H9 (cell line): ENCODE results near the gene VWC2L. TPM values are rescaled to one million over a fixed set of nuclear protein-coding genes. Genes with fewer than 3 reads are reported as not detected.

Experiments
- DNase-seq: peaks from one replicate; pipeline ENCODE4 v3.0.0-alpha.2; 2017
- H2AFZ ChIP-seq: one replicate; pipeline ENCODE4 v1.6.1; 2013; ENCODE audit warnings: mild to moderate bottlenecking, low read length, control low read depth, moderate library complexity
- H2AK5ac ChIP-seq: 2 replicates; pipeline ENCODE4 v1.6.1; 2013; ENCODE audit warnings: low read length, control low read depth, mixed read lengths; ENCODE audit not compliant: insufficient read length
- H2BK120ac ChIP-seq: one replicate; pipeline ENCODE4 v1.6.1; 2013; ENCODE audit warnings: low read depth, mild to moderate bottlenecking, low read length, control low read depth, inconsistent platforms; ENCODE audit not compliant: poor library complexity, severe bottlenecking
- H2BK12ac ChIP-seq: 2 replicates; pipeline ENCODE4 v1.6.1; 2013; ENCODE audit warnings: low read length, control low read depth, mixed read lengths, low read depth; ENCODE audit not compliant: insufficient read length
- H2BK15ac ChIP-seq: 2 replicates; pipeline ENCODE4 v1.6.1; 2013; ENCODE audit warnings: low read depth, low read length, control low read depth
- H2BK20ac ChIP-seq: one replicate; pipeline ENCODE4 v1.6.1; 2013; ENCODE audit warnings: low read depth, mild to moderate bottlenecking, low read length, control low read depth, inconsistent platforms; ENCODE audit not compliant: poor library complexity, severe bottlenecking
- H2BK5ac ChIP-seq: 2 replicates; pipeline ENCODE4 v1.6.1; 2013; ENCODE audit warnings: low read length, control low read depth, mixed read lengths; ENCODE audit not compliant: insufficient read length
- H3K14ac ChIP-seq: 2 replicates; pipeline ENCODE4 v1.6.1; 2013; ENCODE audit warnings: low read length, control low read depth; ENCODE audit not compliant: insufficient read depth
- H3K18ac ChIP-seq: 2 replicates; pipeline ENCODE4 v1.6.1; 2013; ENCODE audit warnings: low read depth, mild to moderate bottlenecking, mixed read lengths, low read length, control low read depth; ENCODE audit not compliant: insufficient read length
- H3K23ac ChIP-seq: 2 replicates; pipeline ENCODE4 v1.6.1; 2013; ENCODE audit warnings: low read length, control low read depth, mixed read lengths, low read depth; ENCODE audit not compliant: insufficient read length
- H3K23me2 ChIP-seq: 2 replicates; pipeline ENCODE4 v1.6.1; 2013; ENCODE audit warnings: low read depth, mild to moderate bottlenecking, mixed read lengths, low read length, control low read depth; ENCODE audit not compliant: insufficient read length, poor library complexity, severe bottlenecking
- H3K27ac ChIP-seq: 2 replicates; pipeline ENCODE4 v1.5.1; 2013; ENCODE audit warnings: low read length, control low read depth, mixed read lengths, low read depth; ENCODE audit not compliant: insufficient read length
- H3K27me3 ChIP-seq: 2 replicates; pipeline ENCODE4 v1.6.1; 2013; ENCODE audit warnings: low read length, control low read depth, inconsistent platforms; ENCODE audit not compliant: insufficient read depth
- H3K4ac ChIP-seq: 2 replicates; pipeline ENCODE4 v1.6.1; 2013; ENCODE audit warnings: low read depth, mild to moderate bottlenecking, control low read depth, inconsistent platforms, low read length, moderate library complexity
- H3K4me1 ChIP-seq: 2 replicates; pipeline ENCODE4 v1.6.1; 2013; ENCODE audit warnings: low read length, control low read depth, inconsistent platforms; ENCODE audit not compliant: insufficient read depth
- H3K4me2 ChIP-seq: 2 replicates; pipeline ENCODE4 v1.6.1; 2013; ENCODE audit warnings: low read length, control low read depth, mixed read lengths; ENCODE audit not compliant: insufficient read length, insufficient read depth
- H3K56ac ChIP-seq: 2 replicates; pipeline ENCODE4 v1.6.1; 2013; ENCODE audit warnings: low read depth, mild to moderate bottlenecking, mixed read lengths, low read length, control low read depth; ENCODE audit not compliant: insufficient read length
- H3K79me1 ChIP-seq: 2 replicates; pipeline ENCODE4 v1.6.1; 2013; ENCODE audit warnings: low read depth, mild to moderate bottlenecking, moderate library complexity, low read length, control low read depth, inconsistent platforms; ENCODE audit not compliant: insufficient read depth, poor library complexity, severe bottlenecking
- H3K79me2 ChIP-seq: 2 replicates; pipeline ENCODE4 v1.6.1; 2013; ENCODE audit warnings: low read length, control low read depth, inconsistent platforms; ENCODE audit not compliant: insufficient read depth
- H3K9ac ChIP-seq: 2 replicates; pipeline ENCODE4 v1.6.1; 2013; ENCODE audit warnings: low read length, control low read depth, mixed read lengths; ENCODE audit not compliant: insufficient read length; ENCODE audit errors: extremely low read depth
- H3K9me3 ChIP-seq: one replicate; pipeline ENCODE4 v1.6.1; 2013; ENCODE audit warnings: low read depth, low read length, inconsistent platforms; ENCODE audit not compliant: control insufficient read depth
- H3T11ph ChIP-seq: one replicate; pipeline ENCODE4 v1.6.1; 2013; ENCODE audit warnings: mild to moderate bottlenecking, low read length, control low read depth, inconsistent platforms
- H4K20me1 ChIP-seq: one replicate; pipeline ENCODE4 v1.6.1; 2013; ENCODE audit not compliant: control insufficient read depth, insufficient read length, insufficient read depth
- H4K5ac ChIP-seq: 2 replicates; pipeline ENCODE4 v1.6.1; 2013; ENCODE audit warnings: low read depth, mild to moderate bottlenecking, mixed read lengths, low read length, control low read depth; ENCODE audit not compliant: insufficient read length
- H4K8ac ChIP-seq: replicated peaks from 2 replicates; pipeline ENCODE4 v1.6.1; 2013; ENCODE audit warnings: low read length, control low read depth, mixed read lengths, low read depth; ENCODE audit not compliant: insufficient read length
- H4K91ac ChIP-seq: 2 replicates; pipeline ENCODE4 v1.6.1; 2013; ENCODE audit warnings: low read depth, mild to moderate bottlenecking, moderate library complexity, mixed read lengths, low read length, control low read depth; ENCODE audit not compliant: insufficient read length
- H3K27ac Mint-ChIP-seq, 3 experiments: 2 replicates in 2 of 3; 3 replicates in 1 of 3; pipeline ENCODE4 v1.8.0; 2020 to 2021; ENCODE audit warnings: mixed read lengths in 3 of 3, mild to moderate bottlenecking in 1 of 3, moderate library complexity in 1 of 3
- H3K27me3 Mint-ChIP-seq: 2 replicates; pipeline ENCODE4 v1.8.0; 2021; ENCODE audit warnings: low read depth, mild to moderate bottlenecking, moderate library complexity, mixed read lengths
- H3K36me3 Mint-ChIP-seq, 3 experiments: 2 replicates in 2 of 3; 3 replicates in 1 of 3; pipeline ENCODE4 v1.8.0; 2020 to 2021; ENCODE audit warnings: low read depth in 3 of 3, mixed read lengths in 3 of 3; ENCODE audit not compliant: insufficient read depth in 1 of 3
- H3K4me1 Mint-ChIP-seq, 2 experiments: 2 replicates each; pipeline ENCODE4 v1.8.0; 2020; ENCODE audit warnings: mixed read lengths in 2 of 2
- H3K4me3 Mint-ChIP-seq, 2 experiments: 2 replicates in 1 of 2; 3 replicates in 1 of 2; pipeline ENCODE4 v1.8.0; 2020 to 2021; ENCODE audit warnings: mild to moderate bottlenecking in 2 of 2, mixed read lengths in 2 of 2, moderate library complexity in 1 of 2
- H3K9me3 Mint-ChIP-seq, 2 experiments: 2 replicates in 1 of 2; 3 replicates in 1 of 2; pipeline ENCODE4 v1.8.0; 2020; ENCODE audit warnings: mild to moderate bottlenecking in 2 of 2, mixed read lengths in 2 of 2, moderate library complexity in 1 of 2
- WGBS: extraction: QIAGEN DNeasy Blood & Tissue Kit; methylation state at CpG from one replicate; pipeline ENCODE4 v1.1.7; 2013; ENCODE audit warnings: missing lambda C conversion rate, low lambda C conversion rate, mixed read lengths; ENCODE audit not compliant: insufficient read length; ENCODE audit errors: extremely low coverage; 5-methylcytosine and 5-hydroxymethylcytosine counted together
- total RNA-seq: library from RNA; stranded (reverse); gene quantifications from 2 replicates; pipeline ENCODE4 v1.2.1, GENCODE V29; 2021
- TF ChIP-seq, protein P1 (sequence below): fragments of 200-600 bp; sonication (generic); conservative IDR thresholded peaks from 3 replicates; pipeline ENCODE4 v1.8.0; 2021; ENCODE audit warnings: antibody characterized with exemption, mild to moderate bottlenecking

Gene VWC2L
- total RNA-seq, 1 experiment from 2014 or later = not detected

- Histone ChIP-seq H4K8ac (no peak overlapping the region), H2BK20ac (no peak overlapping the region), H3K79me1 (no peaks in the 10 kb centered on the region), H4K20me1 (no peaks in the 10 kb centered on the region), H3K4ac (no peak overlapping the region), H3K9me3 (no peaks in the 10 kb centered on the region), H2AFZ (no peak overlapping the region), H3K9ac (no peak overlapping the region), H2BK12ac (no peak overlapping the region), H3K27me3 (no peaks in the 10 kb centered on the region), H2BK15ac (no peak overlapping the region), H2BK120ac (no peak overlapping the region), H3K23me2 (no peaks in the 10 kb centered on the region), H4K5ac (no peak overlapping the region), H4K91ac (no peak overlapping the region), H3K56ac (no peak overlapping the region), H2BK5ac (no peak overlapping the region), H3K14ac (no peak overlapping the region), H3K18ac (no peak overlapping the region), H3K23ac (no peak overlapping the region), H2AK5ac (no peak overlapping the region), H3T11ph (no peak overlapping the region), H3K4me2 (no peak overlapping the region), H3K79me2 (no peaks in the 10 kb centered on the region), H3K27ac (no peak overlapping the region), H3K4me1 (no peaks in the 10 kb centered on the region)
- Mint-ChIP-seq H3K27ac (no peak overlapping the region), H3K9me3 (no peaks in the 10 kb centered on the region), H3K36me3 (no peaks in the 10 kb centered on the region), H3K27me3 (no peaks in the 10 kb centered on the region), H3K4me1 (no peaks in the 10 kb centered on the region), H3K4me3 (no peak overlapping the region)
- TF ChIP-seq, protein P1, sequence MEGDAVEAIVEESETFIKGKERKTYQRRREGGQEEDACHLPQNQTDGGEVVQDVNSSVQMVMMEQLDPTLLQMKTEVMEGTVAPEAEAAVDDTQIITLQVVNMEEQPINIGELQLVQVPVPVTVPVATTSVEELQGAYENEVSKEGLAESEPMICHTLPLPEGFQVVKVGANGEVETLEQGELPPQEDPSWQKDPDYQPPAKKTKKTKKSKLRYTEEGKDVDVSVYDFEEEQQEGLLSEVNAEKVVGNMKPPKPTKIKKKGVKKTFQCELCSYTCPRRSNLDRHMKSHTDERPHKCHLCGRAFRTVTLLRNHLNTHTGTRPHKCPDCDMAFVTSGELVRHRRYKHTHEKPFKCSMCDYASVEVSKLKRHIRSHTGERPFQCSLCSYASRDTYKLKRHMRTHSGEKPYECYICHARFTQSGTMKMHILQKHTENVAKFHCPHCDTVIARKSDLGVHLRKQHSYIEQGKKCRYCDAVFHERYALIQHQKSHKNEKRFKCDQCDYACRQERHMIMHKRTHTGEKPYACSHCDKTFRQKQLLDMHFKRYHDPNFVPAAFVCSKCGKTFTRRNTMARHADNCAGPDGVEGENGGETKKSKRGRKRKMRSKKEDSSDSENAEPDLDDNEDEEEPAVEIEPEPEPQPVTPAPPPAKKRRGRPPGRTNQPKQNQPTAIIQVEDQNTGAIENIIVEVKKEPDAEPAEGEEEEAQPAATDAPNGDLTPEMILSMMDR = no peak
- no CpG with 5 or more reads among the region's 4 CpGs for WGBS
- DNase-seq = no peak
These were observed 25.6 kb downstream of the VWC2L start for GRCh38 chr2:214436470-214436869.
